UCSD-AML1 (cell line): ENCODE data around the gene CWF19L1.
"Not testable (repeated sequence)": the region's sequence is repeated elsewhere in the genome, so short reads cannot be mapped to it uniquely, and the experiment has no call there.

Experiments
- DNase-seq: peaks from one replicate; lab custom pipeline; 2025; ENCODE audit not compliant: unreplicated experiment; lab: John Stamatoyannopoulos, UW

The CWF19L1 gene

DNA sequence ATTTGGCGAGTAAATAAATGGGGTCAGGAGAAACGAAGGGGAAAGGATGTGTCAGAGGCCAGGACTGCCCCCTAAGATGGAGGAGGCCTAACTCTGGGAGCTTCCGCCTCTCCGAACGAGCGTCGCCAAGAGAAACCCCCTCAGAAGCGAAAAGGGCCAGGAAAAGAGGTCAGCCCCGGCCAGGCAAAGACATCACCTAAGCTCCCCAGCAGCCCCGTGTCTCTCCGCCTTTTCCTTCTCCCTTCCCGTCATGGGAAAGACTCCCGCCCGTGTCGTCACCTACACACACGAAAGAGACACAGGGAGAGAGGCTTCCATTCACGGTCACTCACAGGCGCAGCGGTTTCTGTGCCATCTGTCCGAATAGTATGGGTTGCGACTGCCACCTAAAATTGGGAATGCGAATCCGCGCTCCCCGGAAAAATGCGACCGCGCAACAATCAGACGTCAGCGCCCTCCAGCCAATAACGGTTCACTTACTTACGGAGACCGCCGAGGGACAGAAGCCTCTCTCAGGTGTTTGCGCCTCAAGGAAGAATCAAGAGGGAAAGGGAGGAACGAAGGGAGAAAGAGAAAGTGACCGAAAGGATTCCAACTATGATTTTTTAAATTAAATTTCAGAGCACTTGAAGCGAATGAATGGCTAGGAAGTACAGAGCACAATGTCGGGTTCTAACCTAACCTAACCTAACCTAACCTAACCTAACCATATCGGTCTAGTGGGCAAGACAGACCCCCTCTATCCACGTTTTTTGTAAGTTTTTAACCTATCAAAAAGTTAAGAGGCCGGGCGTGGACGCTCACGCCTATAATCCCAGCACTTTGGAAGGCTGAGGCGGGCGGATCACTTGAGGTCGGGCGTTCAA is at the start of gene CWF19L1:
Gene CWF19L1 (minus strand): TSS at position 400 of the 866 bp plus-strand sequence. CDS start 45 bp downstream, at position 355.
- peak; percentile 79 for DNase-seq

DNA sequence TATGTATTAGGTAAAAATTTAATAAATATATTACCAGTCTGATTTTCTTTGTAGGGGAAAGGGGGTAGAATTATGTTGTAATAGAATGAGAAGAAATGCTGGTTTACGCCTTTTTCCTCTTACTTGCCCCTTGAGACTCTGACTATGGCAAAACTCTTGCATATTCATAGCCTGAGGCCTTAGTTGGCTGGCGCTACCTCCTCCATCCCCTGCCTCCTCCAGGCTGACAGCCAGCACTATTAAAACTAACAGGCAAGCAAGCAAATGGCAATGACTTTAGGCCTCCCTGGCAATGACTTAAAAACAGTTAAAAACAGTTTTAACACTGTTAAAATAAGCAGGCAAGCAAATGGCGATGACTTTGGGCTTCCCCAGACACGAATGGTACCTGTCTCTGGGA is 48.2 kb upstream of the CWF19L1 start:
- no peak for DNase-seq

DNA sequence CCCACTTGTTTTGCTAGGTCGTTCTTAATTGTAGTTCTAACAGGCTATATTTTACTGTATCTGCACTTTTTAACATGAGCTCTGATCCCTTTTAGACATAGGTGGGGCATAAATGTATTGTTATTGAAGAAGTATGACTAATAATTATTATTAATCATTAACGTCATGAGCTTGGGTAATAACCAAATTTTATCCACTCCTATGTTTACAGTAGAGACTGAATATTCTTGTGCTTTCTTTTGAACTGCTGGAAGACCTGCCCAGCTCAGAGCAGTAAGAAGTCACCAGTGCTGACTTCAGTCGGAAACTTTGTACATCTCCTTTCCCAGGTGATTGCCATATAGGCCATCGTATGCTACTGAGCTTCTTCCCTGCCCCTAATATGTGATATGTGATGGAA is 43.9 kb upstream of the CWF19L1 start:
- no peak for DNase-seq

GRCh38 chr10:100307684-100308083 is 40.2 kb upstream of the CWF19L1 start:
- DNase-seq = no peak

DNA sequence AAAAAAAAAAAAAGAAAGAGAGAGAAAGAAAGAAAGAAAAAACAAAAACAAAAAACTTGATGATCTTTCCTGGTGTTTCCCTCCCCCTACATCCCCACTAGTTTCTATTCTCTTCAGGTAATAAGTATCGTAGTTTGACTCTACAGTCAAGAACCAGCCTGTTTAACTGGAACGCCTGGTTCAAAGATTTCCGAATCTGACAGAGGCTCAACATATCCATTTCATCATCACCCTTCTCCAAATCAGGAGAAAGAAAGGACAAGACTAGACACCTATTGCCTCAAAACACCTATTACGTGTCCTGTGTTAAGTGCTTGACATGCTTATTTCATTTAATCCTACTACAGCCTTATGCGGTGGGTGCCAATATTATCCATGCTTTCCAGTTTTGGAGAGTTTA is 39.4 kb upstream of the CWF19L1 start:
- no peak for DNase-seq

DNA sequence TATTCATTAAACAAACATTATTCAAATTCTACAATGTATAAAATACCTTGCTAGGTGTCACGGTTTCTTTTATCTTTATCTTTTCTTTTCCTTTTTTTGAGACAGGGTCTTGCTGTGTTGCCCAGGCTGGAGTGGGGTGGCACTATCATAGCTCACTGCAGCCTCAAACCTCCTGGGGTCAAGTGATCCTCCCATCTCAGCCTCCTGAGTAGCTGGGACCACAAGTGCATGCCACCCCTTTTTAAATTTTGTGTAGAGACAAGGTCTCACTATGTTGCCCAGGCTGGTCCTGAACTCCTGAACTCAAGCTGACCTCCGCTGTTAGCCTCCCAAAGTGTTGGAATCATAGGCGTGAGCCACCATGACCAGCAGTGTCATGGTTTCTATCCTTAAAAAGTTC is 37.0 kb upstream of the CWF19L1 start:
- DNase-seq = no peak

DNA sequence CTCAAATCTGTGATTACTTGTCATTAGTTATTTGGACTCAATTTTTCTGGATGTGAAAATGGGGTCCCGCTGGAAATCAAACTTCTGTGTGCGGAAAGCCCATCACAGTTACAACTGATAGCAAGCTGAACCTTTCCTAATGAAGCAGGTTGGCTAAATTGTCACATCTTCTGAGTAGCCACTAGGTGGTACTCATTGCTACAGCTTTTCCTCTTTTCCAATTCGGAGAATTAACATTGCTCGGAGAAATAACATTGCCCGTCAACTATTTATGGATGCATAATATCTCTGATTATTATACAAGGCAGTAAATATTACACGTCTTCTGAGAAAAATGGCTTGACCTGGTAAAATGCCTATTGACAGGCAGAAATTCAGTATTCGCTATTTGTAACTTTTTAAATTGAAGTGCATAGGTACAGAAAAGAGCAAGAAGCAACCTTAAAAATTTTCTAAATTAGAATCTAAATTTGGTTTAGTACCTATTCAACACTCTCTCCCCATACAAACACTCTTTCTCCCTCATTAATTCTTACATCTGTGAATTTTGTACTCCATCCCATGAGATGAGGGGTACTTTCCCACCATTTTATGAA is 36.4 kb upstream of the CWF19L1 start:
- DNase-seq = no peak

- DNase-seq = not testable (repeated sequence)
Measured at GRCh38 chr10:100301123-100301522, 33.7 kb upstream of the CWF19L1 start.

GRCh38 chr10:100297242-100297641 is 29.8 kb upstream of the CWF19L1 start:
- DNase-seq = no peak

DNA sequence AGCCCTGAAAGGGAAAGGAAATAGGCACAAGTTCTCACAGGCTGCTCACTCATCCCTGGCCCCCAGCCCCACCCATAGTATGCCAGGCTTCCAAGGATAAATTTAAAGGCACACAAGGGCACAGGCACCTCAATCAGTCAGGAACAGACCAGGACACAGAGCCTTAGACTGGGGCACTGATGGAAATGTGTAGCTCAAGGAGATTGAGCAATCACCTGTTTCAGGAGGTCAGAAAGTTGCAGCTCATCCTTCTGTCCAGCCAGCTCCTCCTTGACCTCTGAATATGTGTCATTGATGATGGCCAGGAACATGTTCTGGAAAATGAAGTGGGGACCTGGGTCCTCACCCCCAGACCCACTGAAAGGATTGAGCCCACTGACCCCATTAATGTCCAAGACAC is 25.6 kb upstream of the CWF19L1 start:
- DNase-seq = no peak

DNA sequence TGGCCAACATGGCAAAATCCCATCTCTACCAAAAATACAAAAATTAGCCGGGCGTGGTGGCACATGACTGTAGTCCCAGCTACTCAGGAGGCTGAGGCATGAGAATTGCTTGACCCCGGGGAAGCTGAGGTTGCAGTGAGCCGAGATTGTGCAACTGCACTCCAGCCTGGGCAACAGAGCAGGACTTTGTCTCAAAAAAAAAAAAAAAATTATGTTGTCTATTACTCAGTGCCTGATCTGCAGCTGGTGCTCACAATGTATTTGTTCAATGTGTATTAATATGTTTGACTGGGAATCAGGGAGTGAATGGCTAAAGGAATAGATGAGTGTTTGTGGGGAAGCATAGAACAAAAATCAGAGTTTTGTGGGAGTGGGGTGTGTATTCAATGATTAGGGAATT is 24.9 kb upstream of the CWF19L1 start:
- DNase-seq = not testable (repeated sequence)

- no peak for DNase-seq
Measured at GRCh38 chr10:100291356-100291755, 23.9 kb upstream of the CWF19L1 start.

GRCh38 chr10:100289641-100290040 is 22.2 kb upstream of the CWF19L1 start:
- DNase-seq = no peak

DNA sequence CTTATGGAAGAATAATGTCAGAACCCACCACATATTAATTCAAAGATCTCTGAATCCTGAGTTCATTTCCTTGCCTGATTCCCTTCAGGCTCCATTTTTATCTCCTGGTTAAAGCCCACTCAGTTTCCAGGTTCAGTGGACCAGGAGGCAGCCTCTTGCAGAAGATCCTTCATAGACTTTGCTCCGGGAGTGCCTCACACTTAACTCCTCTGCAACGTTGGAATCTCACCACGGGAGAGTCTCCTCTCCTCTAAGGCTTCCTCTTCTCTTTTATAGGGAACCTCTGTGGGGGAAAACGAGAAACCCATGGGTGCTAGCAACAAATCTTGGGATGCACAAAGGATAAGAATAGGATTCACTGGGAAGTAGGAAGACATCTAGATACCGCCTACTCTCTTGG is 20.8 kb upstream of the CWF19L1 start:
- no peak for DNase-seq

GRCh38 chr10:100287756-100288155 is 20.3 kb upstream of the CWF19L1 start:
- DNase-seq = no peak

GRCh38 chr10:100286051-100287033 is 18.9 kb upstream of the CWF19L1 start, which contains the start of gene BLOC1S2:
TSS of gene BLOC1S2 (minus strand) at chr10:100286680. CDS start at chr10:100286659, 21 bp downstream.
- DNase-seq = peak; percentile 90

GRCh38 chr10:100285326-100285725 is 17.9 kb upstream of the CWF19L1 start:
- not testable (repeated sequence) for DNase-seq

DNA sequence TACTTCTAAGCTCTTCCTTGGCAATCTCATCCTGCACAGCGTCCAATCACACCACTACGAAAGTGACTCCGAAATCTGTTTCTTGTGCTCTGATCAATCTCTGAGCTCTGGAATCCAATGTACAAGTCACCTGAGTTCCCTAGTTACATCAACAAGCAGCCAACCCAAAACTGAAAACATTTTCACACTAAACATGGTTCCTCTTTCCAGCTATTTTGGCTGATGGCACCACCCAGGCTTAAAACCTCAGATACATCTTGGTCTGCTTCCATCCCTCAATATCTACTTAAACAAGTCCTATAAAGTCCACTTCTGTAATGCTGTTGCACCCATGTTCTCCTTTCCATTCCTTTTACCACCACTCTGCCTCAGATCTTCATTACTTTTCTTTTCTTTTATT is 15.5 kb upstream of the CWF19L1 start:
- no peak for DNase-seq

GRCh38 chr10:100276971-100277370 is 9.5 kb upstream of the CWF19L1 start:
- not testable (repeated sequence) for DNase-seq

- no peak for DNase-seq
Measured at GRCh38 chr10:100265821-100266485, 1.5 kb downstream of the CWF19L1 start.

DNA sequence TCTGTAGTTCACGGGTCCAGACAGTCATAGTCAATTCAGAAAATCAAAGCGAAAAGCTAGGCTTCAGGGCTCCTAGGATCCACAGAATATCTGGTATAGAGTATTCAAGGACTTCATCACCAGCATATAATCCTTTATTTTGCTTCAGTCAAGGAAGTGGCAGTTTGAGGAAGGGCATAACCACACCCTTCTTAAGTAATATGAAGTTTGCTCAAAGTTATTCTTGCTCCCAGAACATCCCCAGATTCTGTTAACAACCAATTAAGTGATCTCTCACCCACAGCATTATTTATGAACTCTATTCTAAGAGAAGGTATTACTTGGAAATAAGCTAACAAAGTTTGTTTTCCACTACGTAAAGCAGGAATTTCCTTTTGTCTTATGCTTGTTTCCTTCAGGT is 13.2 kb downstream of the CWF19L1 start:
- DNase-seq = no peak
